GM21367 (cell line): ENCODE measurements around the gene TSC22D4.

Experiments
- ATAC-seq: cut with Tn5 transposase; IDR thresholded peaks from one replicate; pipeline ENCODE4 v1.9.1; 2021; ENCODE audit not compliant: unreplicated experiment

Gene TSC22D4

DNA sequence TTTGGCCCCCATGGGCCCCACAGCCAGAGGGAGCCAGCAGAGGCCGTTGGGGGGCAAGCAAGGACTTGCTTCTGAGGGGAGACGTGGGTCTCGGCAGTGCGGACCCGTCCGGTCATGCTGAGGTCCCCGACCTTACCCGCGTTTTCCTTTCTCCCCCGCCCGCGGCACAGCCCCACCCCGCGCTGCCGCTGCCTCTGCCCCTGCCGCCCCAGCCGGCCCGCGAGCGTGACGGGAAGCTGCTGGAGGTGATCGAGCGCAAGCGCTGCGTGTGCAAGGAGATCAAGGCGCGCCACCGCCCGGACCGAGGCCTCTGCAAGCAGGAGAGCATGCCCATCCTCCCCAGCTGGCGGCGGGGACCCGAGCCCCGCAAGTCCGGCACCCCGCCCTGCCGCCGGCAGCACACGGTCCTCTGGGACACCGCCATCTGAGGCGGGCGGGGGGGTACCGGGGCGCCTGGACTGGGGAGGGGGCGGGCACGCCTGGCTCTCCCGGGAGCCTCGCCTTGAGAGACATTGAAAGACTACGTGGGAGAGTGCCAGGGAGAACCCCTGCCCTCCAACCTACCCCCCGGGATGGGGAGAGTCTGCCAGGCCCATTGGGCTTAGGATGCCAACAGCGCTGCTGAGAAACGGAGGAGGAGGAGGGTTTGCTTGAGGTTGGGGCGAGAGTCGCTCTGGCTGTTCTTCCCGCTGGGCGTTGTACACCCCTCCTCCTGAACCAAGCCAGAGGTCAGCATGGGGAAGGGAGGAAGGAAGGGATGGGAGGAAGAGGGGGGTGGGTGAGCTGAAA lies 14.7 kb upstream of the TSC22D4 start:
- ATAC-seq = no peak

- no peak for ATAC-seq
Observed at GRCh38 chr7:100492738-100493475, 13.9 kb upstream of the TSC22D4 start.

DNA sequence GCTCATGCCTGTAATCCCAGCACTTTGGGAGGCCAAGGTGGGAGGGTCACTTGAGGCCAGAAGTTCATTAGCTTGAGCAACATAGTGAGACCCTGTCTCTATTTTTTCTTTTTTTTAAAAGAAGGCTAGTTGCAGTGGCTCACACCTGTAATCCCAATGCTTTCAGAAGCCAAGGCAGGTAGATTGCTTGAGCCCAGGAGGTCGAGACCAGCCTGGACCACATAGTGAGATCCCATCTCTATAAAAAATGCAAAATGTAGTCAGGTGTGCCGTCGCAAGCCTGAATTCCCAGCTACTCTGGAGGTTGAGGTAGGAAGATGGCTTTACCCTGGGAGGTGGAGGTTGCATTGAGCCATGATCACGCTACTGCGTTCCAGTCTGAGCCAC lies 12.2 kb upstream of the TSC22D4 start:
- no peak for ATAC-seq

DNA sequence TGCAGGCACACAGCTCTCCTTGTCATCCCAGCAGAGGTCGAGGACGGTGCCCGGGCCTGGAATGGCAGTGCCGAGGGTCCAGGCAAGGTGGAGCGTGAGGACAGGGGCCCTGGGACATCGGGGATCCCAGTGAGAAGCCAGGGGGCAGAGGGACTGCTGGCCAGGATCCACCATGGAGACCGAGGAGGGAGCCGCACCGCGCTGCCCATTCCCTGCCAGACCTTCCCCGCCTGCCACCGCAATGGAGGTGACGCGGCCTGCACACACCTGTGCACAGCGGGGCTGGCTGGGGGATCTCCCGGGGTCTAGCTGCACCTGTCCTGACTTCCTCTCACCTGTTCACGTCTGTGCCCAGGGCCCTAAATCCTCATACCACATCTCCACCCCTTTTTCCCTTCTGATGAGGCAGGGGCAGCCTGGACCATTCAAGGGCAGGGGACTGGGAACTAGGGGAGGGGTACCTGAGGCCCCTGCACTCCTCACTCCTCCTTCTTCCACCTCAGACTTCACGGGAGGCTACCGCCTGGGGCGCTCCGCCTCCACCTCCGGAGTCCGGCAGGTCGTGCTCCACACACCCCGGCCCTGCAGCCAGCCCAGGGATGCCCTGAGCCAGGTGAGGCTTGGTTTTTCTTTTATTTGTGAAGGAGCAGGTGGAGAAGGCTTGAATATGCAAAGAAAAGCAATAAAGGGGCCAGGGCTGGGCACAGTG lies 11.6 kb upstream of the TSC22D4 start:
- ATAC-seq = no peak

DNA sequence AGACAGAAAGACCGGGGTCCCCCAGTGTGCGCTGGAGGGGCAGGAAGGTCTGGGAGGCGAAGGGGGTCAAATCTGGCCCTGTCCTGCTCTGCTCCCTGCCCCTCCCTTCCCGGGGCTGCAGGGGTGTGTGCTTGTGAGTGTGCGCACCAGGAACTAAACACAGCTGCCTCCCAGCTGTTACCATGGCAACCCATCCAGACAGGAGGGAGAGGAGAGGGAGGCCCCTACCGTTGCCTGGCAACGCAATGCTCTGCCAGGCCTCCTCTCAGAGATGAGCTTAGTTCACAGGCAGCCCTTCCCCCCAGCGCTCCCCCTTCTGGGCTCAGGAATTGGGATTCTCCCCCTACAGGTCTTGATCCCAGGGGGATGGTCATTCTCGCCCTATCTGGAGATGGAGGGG lies 10.8 kb upstream of the TSC22D4 start:
- no peak for ATAC-seq

GRCh38 chr7:100489121-100489520 lies 10.1 kb upstream of the TSC22D4 start:
- no peak for ATAC-seq

- no peak for ATAC-seq
Observed at GRCh38 chr7:100488333-100489095, 9.5 kb upstream of the TSC22D4 start.

DNA sequence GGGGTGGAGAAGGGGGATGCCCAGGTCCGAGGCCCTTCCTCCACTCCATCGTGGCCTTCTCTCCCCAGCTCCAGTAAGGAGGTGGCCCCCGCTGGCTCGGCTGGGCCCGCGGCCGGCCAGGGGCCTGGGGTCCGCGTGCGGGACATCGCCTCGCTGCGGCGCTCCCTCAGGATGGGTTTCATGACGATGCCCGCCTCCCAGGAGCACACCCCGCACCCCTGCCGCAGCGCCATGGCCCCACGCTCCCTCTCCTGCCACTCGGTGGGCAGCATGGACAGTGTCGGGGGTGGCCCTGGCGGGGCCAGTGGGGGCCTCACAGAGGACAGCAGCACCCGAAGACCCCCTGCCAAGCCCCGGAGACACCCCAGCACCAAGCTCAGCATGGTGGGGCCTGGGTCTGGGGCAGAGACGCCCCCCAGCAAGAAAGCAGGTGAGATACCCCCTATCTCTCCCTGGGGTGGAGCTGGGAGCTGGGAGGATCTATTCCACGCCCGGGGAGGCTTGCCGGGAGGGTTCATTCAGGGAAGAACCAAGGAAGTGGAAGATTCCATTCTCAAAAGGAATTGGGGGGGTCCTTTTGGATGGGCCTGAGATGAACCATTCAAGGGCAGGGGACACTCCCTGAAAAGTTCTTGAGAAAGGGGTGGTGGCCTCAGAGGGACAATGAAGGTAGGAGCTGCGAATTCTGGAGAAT lies 7.9 kb upstream of the TSC22D4 start:
- ATAC-seq = no peak

GRCh38 chr7:100486111-100486636 lies 7.2 kb upstream of the TSC22D4 start:
- no peak for ATAC-seq

- ATAC-seq = no peak
Observed at GRCh38 chr7:100485471-100485876, 6.5 kb upstream of the TSC22D4 start.

DNA sequence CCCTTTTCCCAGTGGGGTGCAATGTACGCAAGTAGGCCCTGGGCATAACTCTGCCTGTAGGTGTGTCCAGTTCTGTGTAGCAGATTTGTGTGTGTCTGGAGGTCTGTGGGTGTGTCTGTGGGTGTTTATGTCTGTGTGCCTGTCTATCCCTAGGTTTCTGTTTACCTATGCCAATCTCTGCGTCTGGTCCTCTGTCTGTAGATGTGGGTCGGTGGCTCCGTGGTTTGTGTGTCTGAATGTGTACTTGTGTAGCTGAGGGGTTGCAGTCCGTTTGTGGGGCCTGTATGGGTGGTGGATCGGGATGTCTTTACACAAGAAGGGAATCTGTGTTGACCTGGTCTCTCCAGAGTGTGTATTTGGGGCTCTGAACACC lies 5.6 kb upstream of the TSC22D4 start:
- ATAC-seq = no peak

DNA sequence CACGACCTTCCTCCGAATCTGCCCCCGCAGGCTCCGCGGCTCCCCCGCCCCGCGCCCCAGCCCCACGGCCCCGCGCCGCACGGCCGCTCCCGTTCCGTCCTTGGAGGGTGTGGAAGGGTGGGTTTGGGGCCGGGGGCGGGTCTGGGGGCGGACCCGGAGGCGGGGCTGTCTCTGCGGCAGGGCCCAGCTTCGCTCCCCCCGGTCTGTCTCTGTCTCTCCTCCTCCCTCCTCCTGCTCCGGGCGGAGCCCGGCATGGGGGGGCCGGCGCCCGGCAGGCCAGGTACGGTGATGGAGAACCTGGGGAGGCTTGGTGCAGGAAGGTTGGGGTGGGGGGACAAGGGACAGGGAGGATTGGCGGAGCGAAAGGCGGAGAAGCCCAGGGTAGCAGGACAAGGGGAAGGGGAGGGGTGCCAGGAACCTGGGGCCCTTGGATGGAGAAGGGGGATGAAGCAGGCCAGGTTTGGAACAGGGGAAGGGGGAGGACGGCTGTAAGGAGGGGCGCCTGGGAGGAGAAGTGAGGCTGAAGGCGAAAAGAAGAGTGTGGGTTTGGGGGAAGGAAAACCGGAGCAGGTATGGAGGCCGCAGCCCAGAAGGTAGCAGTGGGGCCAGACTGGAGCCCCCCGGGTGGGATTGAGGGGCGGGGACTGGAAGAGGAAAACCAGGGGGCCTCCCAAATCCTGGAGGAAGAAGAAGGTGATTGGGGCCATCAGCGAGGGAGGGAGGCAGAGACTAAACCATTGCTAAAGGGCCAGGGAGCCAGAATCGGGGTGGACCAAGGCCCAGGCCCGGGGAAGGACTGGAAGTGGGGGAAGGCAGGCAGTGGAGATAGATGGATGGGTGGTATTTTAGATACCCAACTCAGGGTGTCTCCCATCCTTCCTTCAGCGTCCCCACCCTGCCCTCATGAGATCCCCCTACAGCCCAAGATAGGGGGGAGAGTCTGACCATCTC lies 5.0 kb upstream of the TSC22D4 start, which contains the start of gene NYAP1:
Gene NYAP1, plus strand, starts transcription at position 206 of the 951 bp plus-strand sequence. CDS start 1,385 bp downstream, outside the sequence.
- ATAC-seq = no peak

GRCh38 chr7:100483090-100483721 lies 4.2 kb upstream of the TSC22D4 start:
- ATAC-seq = peak; percentile 39

- ATAC-seq = no peak
Observed at GRCh38 chr7:100482728-100483089, 3.7 kb upstream of the TSC22D4 start.

DNA sequence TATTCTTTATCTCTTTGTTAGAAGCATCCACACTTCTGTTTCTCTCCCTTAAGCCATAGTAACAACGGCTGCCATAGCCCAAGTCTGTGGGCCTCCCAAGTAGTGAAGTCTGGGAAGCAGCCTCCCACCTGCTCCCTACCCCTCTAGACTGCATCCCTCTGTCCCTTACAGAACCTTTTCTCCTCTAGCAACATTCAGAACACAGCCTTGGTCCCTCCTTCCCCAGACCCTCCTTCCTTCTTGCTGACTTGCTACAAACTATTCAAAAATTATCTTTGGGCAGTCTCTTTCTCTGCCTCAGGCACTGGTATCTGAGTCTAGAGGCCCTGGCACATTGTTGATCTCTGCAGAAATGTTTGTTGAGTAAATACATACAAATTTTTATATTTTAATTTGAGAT lies 2.5 kb upstream of the TSC22D4 start:
- ATAC-seq = no peak

DNA sequence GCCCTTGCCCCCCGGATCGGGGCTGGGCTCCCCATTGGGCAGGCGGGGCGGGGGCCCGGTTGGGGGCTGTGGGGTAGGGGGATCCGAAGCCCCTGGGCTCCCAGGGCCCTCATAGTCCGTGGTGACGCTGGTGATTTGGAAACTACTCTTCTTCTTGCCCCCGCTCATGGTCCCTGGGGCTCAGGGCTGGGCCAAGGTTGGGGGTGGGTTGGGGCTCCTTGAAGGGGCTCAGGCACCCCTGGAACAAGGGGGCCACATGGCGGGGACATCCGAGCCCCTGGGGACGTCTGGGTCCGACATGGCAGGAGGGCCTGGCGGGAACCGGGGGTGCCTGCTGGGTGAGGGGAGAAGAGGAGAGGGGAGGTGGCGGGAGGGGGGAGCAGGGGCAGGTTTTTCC lies 1.1 kb downstream of the TSC22D4 start:
- no peak for ATAC-seq

- no peak for ATAC-seq
Observed at GRCh38 chr7:100476903-100477870, 1.8 kb downstream of the TSC22D4 start.
